Right lobe of liver (tissue), 6 donors: ENCODE measurements around the gene C11orf54. TPM values are rescaled to one million over a fixed set of nuclear protein-coding genes. Genes with fewer than 3 reads are reported as not detected.
A peak's percentile ranks its signal among the peaks of the same experiment; 100 is the strongest.
"Not testable (repeated sequence)": the region's sequence is repeated elsewhere in the genome, so short reads cannot be mapped to it uniquely, and the experiment has no call there.

Experiments used
- ATAC-seq, 4 donors: fragments of 200-7000 bp; cut with Tn5 transposase; one replicate each; pipeline ENCODE4 v1.9.1; 2020; ENCODE audit warnings: mild to moderate bottlenecking in 4 of 4, moderate library complexity in 4 of 4
- DNase-seq, 3 donors: peaks; one replicate each; pipeline ENCODE4 v3.0.0-alpha.2; 2020
- H3K27ac ChIP-seq, 3 donors: fragments of 200-600 bp; one replicate each; pipeline ENCODE4 v1.8.0; 2022
- H3K27me3 ChIP-seq, 2 donors: fragments of 200-600 bp; one replicate each; pipeline ENCODE4 v1.8.0; 2022
- H3K36me3 ChIP-seq, 4 donors: fragments of 200-600 bp; sonication (generic) in 1 of 4; one replicate each; pipeline versions ENCODE4 v1.5.1 to v1.8.0; 2017 to 2022; ENCODE audit warnings: control low read depth in 1 of 4
- H3K4me1 ChIP-seq, 4 donors: fragments of 200-600 bp; sonication (generic) in 1 of 4; one replicate each; pipeline versions ENCODE4 v1.5.1 to v1.8.0; 2017 to 2022; ENCODE audit warnings: control low read depth in 1 of 4
- H3K4me3 ChIP-seq, 3 donors: fragments of 200-600 bp; one replicate each; pipeline ENCODE4 v1.8.0; 2022
- H3K9me3 ChIP-seq, 4 donors: fragments of 200-600 bp; sonication (generic) in 1 of 4; one replicate each; pipeline versions ENCODE4 v1.5.1 to v1.8.0; 2017 to 2022; ENCODE audit warnings: control low read depth in 1 of 4
- CTCF ChIP-seq, 4 donors: fragments of 200-600 bp in 3 of 4; fragments of 450-650 bp in 1 of 4; IDR thresholded peaks; one replicate each; pipeline versions ENCODE4 v1.5.1 to v1.8.0; 2016 to 2022; ENCODE audit warnings: antibody characterized with exemption in 4 of 4, mild to moderate bottlenecking in 2 of 4
- POLR2A ChIP-seq: fragments of 450-650 bp; IDR thresholded peaks from one replicate; pipeline ENCODE4 v1.6.1; 2017; ENCODE audit warnings: antibody characterized with exemption, mild to moderate bottlenecking
- WGBS: methylation state at CpG from one replicate; pipeline ENCODE4 v1.1.6; 2018; ENCODE audit warnings: low coverage, low lambda C conversion rate; ENCODE audit not compliant: insufficient coverage; ENCODE audit errors: missing lambda C conversion rate; 5-methylcytosine and 5-hydroxymethylcytosine counted together
- intact Hi-C, 2 donors: fragments of 100-400 bp; cut with DNase I; formaldehyde crosslinking; loops; one replicate each; pipeline versions ENCODE4 v1.11.2 to v1.14.1; 2022
- total RNA-seq, 6 experiments: library from RNA; depleted of rRNA in 2 of 6; stranded (reverse); fragments of >200 nt in 2 of 6; fragmentation: NEBNext Ultra II Directional in 3 of 6; extraction: Animal tissue kit (Norgen Biotek cat#: 25700) in 3 of 6; gene quantifications; one replicate each; pipeline versions ENCODE4 v1.1.0 to v1.2.4, GENCODE V29; 2016 to 2023
- donor health status: DM: no; HTN: yes; CAD: no.
- donor health status: DM: no; HTN: no; CAD: no.
- donor health status: DM: no; HTN: no; CAD: no.
- donor health status: DM: no; HTN: yes; CAD: no.
- donor health status: DM: no; HTN: yes; CAD: no.

C11orf54 gene
- total RNA-seq, 6 experiments from 2014 or later, result 79.9 to 204 (median 124) TPM

DNA sequence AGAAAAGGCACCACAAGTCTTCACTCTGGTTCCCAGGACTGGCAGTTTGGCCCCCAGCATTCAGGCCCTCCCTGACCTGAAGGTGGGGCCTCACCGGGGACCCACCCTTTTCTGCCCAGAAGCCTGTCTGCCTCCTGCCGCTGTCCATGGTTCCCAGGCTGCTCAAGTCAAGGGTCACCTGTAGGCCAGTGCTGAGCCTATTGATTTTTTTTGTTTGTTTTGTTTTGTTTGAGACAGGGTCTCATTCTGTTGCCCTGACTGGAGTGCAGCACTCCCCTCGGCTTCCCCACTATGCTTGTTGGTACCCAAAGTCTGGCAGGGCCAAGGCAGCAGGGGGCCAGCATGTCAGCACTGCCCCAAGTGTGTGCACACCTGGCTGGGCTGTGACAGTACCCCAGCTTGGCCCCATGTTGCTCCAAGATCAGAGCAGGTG, 31.6 kb downstream of the C11orf54 start:
- no peaks in the 10 kb centered on the region for H3K27me3 ChIP-seq
- intact Hi-C loops, result no loop called here
- DNase-seq, result no peak

DNA sequence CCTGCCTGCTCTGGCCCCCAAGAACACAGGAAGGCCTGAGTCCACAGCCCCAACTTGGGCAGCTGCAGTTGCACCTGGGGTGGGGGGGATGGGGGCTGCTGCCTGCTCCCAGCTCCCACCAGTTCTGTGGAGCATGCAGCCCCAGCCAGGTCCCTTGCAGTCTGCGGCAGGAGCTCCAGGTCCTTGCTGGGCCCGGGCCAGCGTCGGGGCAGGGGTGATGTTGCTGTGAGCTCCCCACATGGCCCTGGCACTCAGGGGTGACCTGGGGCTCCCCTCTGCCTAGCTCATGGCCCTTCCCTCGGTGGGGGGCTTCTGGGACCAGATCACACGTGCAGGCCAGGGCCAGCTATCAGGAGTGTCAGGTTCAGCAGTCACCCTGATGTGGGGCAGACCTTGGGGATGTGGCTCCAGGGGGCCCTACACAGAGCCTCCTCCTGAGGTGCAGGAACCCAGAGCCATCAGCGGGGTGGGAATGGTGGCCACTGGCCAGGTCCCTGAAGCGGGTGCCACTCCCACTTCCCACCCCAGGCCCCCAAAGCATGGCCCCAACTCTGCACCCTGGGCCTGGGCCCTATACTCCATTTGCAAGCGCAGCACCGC, 32.2 kb downstream of the C11orf54 start:
- no peak for DNase-seq

More for the DNA sequence above, 31.6 kb downstream of the C11orf54 start:
- H3K27ac ChIP-seq, result no peak overlapping the region
- H3K9me3 ChIP-seq, result no peaks in the 10 kb centered on the region
- no peaks in the 10 kb centered on the region for H3K4me1 ChIP-seq
- H3K4me3 ChIP-seq, result no peak overlapping the region
- 33% methylated on average over 2 of the region's 3 CpGs for WGBS
- peak in 2 of 4 donors; percentile 42 to 43 for ATAC-seq
- no peaks in the 10 kb centered on the region for H3K36me3 ChIP-seq
- no peak for TF ChIP-seq CTCF (IDR thresholded peaks at IDR 0.05)

DNA sequence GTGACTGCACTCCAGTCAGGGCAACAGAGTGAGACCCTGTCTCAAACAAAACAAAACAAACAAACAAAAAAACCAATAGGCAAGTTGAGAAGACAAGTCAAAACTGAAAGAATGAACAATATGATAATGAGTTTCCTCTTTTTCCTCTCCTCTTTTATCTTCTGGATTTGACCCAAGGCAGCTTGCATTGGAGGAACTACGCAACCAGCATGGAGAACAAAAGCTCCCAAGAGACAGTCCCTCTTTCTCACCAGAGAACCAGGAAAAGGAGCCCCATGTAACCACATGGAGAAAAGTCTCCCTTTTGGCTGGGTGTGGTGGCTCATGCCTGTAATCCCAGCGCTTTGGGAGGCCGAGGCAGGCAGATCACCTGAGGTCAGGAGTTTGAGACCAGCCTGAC, 33.1 kb downstream of the C11orf54 start:
- H3K9me3 ChIP-seq, H3K36me3 ChIP-seq, intact Hi-C loops, H3K4me1 ChIP-seq, H3K27me3 ChIP-seq, DNase-seq, H3K4me3 ChIP-seq, ATAC-seq, H3K27ac ChIP-seq: not testable (repeated sequence)
- WGBS, result 100% methylated on average over 1 of the region's 3 CpGs

More for the DNA sequence above, 32.2 kb downstream of the C11orf54 start:
- TF ChIP-seq POLR2A (no peak), CTCF (IDR thresholded peaks at IDR 0.05) (no peak)
- H3K27me3 ChIP-seq, result no peaks in the 10 kb centered on the region
- intact Hi-C loops, result no loop called here
- no CpG with 5 or more reads among the region's 10 CpGs for WGBS
- H3K4me3 ChIP-seq, result no peak overlapping the region
- H3K36me3 ChIP-seq, result no peaks in the 10 kb centered on the region
- ATAC-seq, result peak in 2 of 4 donors; percentile 12 to 38
- no peak overlapping the region for H3K27ac ChIP-seq
- no peaks in the 10 kb centered on the region for H3K4me1 ChIP-seq
- no peaks in the 10 kb centered on the region for H3K9me3 ChIP-seq

- Histone ChIP-seq H3K4me1 (no peaks in the 10 kb centered on the region), H3K27ac (no peak overlapping the region), H3K4me3 (no peak overlapping the region), H3K9me3 (no peaks in the 10 kb centered on the region), H3K27me3 (no peaks in the 10 kb centered on the region), H3K36me3 (no peaks in the 10 kb centered on the region)
- intact Hi-C loops, result no loop called here
- no peak for TF ChIP-seq CTCF (IDR thresholded peaks at IDR 0.05)
- ATAC-seq (no peak), DNase-seq (no peak)
- WGBS, result 49% methylated on average over 2 of the region's 2 CpGs
Observed at GRCh38 chr11:93775289-93775688, 33.8 kb downstream of the C11orf54 start.

DNA sequence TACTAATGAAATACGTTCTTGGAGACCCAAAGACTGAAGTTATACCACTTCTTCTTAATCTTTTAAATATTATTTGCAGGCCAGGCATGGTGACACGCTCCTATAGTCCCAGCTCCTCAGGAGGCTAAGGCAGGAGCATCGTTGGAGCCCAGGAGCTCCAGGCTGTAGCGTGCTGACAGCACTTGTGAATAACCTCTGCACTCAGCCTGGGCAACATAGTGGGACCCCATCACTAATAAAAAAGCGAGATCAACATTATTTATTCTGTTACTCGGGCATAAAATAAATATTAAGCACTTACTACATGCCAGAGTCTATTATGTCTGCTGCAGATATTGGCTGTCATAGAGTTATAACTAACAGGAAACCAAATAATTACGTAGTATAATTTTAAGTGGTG, 41.9 kb downstream of the C11orf54 start:
- WGBS, result 52% methylated on average over 7 of the region's 7 CpGs
- H3K27ac ChIP-seq, result peak overlapping the region in 1 of 3 donors; percentile 47

More for the DNA sequence above, 41.9 kb downstream of the C11orf54 start:
- no peak for TF ChIP-seq POLR2A
- TF ChIP-seq CTCF (IDR thresholded peaks at IDR 0.05), result no peak
- intact Hi-C loops, result loop anchor here in 1 of 2 donors (10.0 kb wide), 1 partner anchor 49 kb away; no protein-coding TSS in a partner anchor
- Histone ChIP-seq H3K4me1 (peaks cover 0 to 19% (median 5%) of the 10 kb centered on the region in 4 donors), H3K4me3 (peak overlapping the region; percentile 82 to 96 (median 96)), H3K36me3 (peaks cover 0 to 6% (median 1%) of the 10 kb centered on the region in 4 donors), H3K9me3 (no peaks in the 10 kb centered on the region), H3K27me3 (no peaks in the 10 kb centered on the region)
- ATAC-seq (no peak), DNase-seq (no peak)
